Activated CD8-positive, alpha-beta memory T cell treated with anti-CD3 and anti-CD28 coated beads, Interleukin-2, amount 10 ng/mL, durations not matched to agents 7 days and 5 days (primary cell): ENCODE measurements around the gene GRB7. TPM values are rescaled to one million over a fixed set of nuclear protein-coding genes. Genes with fewer than 3 reads are reported as not detected.

Experiments used
- ATAC-seq: fragments of 150-1000 bp; cut with Tn5 transposase; one replicate; pipeline ENCODE4 v1.10.0; 2021; ENCODE audit warnings: moderate library complexity
- CTCF ChIA-PET: fragments of 350-600 bp; sonication (Branson Sonifier 250); formaldehyde crosslinking; loops from one replicate; lab custom pipeline; 2021; ENCODE audit warnings: antibody characterized with exemption; lab: Charles Lee
- DNase-seq: peaks from one replicate; pipeline ENCODE4 v3.0.0-alpha.2; 2020
- H3K27ac Mint-ChIP-seq: one replicate; pipeline ENCODE4 v1.8.0; 2021; ENCODE audit warnings: mild to moderate bottlenecking, mixed read lengths
- H3K27me3 Mint-ChIP-seq: one replicate; pipeline ENCODE4 v1.8.0; 2021; ENCODE audit warnings: mixed read lengths
- H3K36me3 Mint-ChIP-seq: one replicate; pipeline ENCODE4 v1.8.0; 2021; ENCODE audit warnings: mild to moderate bottlenecking, mixed read lengths
- H3K4me1 Mint-ChIP-seq: one replicate; pipeline ENCODE4 v1.8.0; 2021; ENCODE audit warnings: mixed read lengths
- H3K4me3 Mint-ChIP-seq: one replicate; pipeline ENCODE4 v1.8.0; 2021; ENCODE audit warnings: mild to moderate bottlenecking, moderate library complexity, mixed read lengths
- H3K9me3 Mint-ChIP-seq: one replicate; pipeline ENCODE4 v1.8.0; 2022; ENCODE audit warnings: low read depth, mixed read lengths
- total RNA-seq, 2 experiments: library from RNA; stranded (reverse); gene quantifications; one replicate each; pipeline ENCODE4 v1.2.3, GENCODE V29; 2021

Gene GRB7
- total RNA-seq, 2 experiments from 2014 or later, result 0.19 TPM; not detected in 1

GRCh38 chr17:39729280-39729851 is 8.4 kb upstream of the GRB7 start:
- Mint-ChIP-seq H3K4me1 (peaks cover 19% of the 10 kb centered on the region), H3K9me3 (no peaks in the 10 kb centered on the region), H3K27ac (peak overlapping the region; percentile 83), H3K4me3 (peak overlapping the region; percentile 88), H3K36me3 (peaks cover 4% of the 10 kb centered on the region), H3K27me3 (no peaks in the 10 kb centered on the region)
- CTCF ChIA-PET, result interaction anchor here (0.7 to 5.6 kb wide), 35 partner anchors 9 to 258 kb away, joined by 3 to 71 read pairs (median 6); partner anchors contain the start of genes ERBB2, IKZF3, PGAP3 and PNMT
- no peak for ATAC-seq
- DNase-seq, result no peak

GRCh38 chr17:39730095-39730921 is 7.4 kb upstream of the GRB7 start, which contains the start of gene MIEN1:
Gene MIEN1 (minus strand): TSS chr17:39730532. CDS start chr17:39730495, 37 bp downstream.
- Mint-ChIP-seq H3K36me3 (peaks cover 4% of the 10 kb centered on the region), H3K27ac (peak within 1 kb of the TSS; percentile 84), H3K4me3 (peak within 1 kb of the TSS; percentile 88), H3K4me1 (peaks cover 19% of the 10 kb centered on the region), H3K27me3 (no peaks in the 10 kb centered on the region), H3K9me3 (no peaks in the 10 kb centered on the region)
- CTCF ChIA-PET, result interaction anchor here (0.6 to 5.6 kb wide), 44 partner anchors 10 to 268 kb away, joined by 3 to 71 read pairs (median 5); partner anchors contain the start of genes ERBB2, IKZF3, PGAP3 and PNMT
- DNase-seq (peak; percentile 94), ATAC-seq (peak; percentile 92)

DNA sequence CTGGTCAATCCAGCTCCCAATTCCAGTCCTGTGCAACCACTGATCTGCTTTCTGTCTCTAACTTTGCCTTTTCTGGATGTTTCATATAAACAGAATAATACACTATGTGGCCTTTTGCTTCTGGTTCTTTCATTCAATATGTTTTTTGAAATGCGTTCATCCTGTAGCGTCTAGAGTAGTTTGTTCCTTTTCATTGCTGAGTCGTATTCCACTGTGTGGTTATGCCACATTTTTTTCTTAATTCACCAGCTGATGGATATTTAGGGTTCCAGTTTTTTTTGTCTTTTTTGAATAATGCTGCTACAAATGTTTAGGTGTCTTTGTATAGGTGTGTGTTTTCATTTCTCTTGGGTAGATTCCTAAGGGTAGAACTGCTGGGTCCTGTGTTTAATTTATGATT is 5.2 kb upstream of the GRB7 start:
- Mint-ChIP-seq H3K4me3 (no peak overlapping the region), H3K9me3 (no peaks in the 10 kb centered on the region), H3K36me3 (peaks cover 4% of the 10 kb centered on the region), H3K27ac (no peak overlapping the region), H3K27me3 (peaks cover 6% of the 10 kb centered on the region), H3K4me1 (peaks cover 19% of the 10 kb centered on the region)
- DNase-seq (no peak), ATAC-seq (no peak)
- CTCF ChIA-PET, result interaction anchor here (1.2 to 5.6 kb wide), 3 partner anchors 32 to 111 kb away, joined by 3 to 71 read pairs (median 6); no protein-coding TSS in a partner anchor

DNA sequence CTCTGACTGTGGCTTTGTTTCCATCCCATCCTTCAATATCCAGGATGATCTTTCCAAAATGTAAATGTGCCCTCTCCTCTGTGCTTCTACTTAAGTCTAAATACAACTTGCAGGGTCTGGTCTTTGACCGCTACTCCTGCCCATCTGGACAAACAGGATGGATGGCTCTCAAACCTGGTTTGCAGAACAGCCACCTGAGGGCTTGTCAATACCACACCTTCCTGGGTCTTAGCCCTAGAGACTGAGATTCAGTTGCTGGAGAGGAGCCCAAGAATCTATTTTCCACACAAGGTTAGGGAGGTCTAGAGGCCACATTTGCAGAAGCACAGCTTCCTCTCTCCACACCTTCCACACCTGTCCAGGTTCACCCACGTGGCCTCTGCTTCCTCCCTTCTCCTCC is 1.9 kb upstream of the GRB7 start:
- Mint-ChIP-seq H3K36me3 (no peaks in the 10 kb centered on the region), H3K27me3 (peaks cover 8% of the 10 kb centered on the region), H3K4me3 (no peak overlapping the region), H3K27ac (no peak overlapping the region), H3K4me1 (peaks cover 16% of the 10 kb centered on the region), H3K9me3 (no peaks in the 10 kb centered on the region)
- ATAC-seq (no peak), DNase-seq (no peak)
- CTCF ChIA-PET, result interaction anchor here (1.3 to 1.8 kb wide), 2 partner anchors 18 to 114 kb away, joined by 5 to 6 read pairs; no protein-coding TSS in a partner anchor

GRCh38 chr17:39736319-39737165 is 1.2 kb upstream of the GRB7 start:
- Mint-ChIP-seq H3K4me1 (peaks cover 12% of the 10 kb centered on the region), H3K27me3 (peaks cover 8% of the 10 kb centered on the region), H3K27ac (no peak overlapping the region), H3K4me3 (no peak overlapping the region), H3K9me3 (no peaks in the 10 kb centered on the region), H3K36me3 (no peaks in the 10 kb centered on the region)
- DNase-seq (no peak), ATAC-seq (no peak)
- CTCF ChIA-PET, result interaction anchor here (1.3 kb wide), 1 partner anchor 17 kb away, joined by 5 read pairs; no protein-coding TSS in a partner anchor

DNA sequence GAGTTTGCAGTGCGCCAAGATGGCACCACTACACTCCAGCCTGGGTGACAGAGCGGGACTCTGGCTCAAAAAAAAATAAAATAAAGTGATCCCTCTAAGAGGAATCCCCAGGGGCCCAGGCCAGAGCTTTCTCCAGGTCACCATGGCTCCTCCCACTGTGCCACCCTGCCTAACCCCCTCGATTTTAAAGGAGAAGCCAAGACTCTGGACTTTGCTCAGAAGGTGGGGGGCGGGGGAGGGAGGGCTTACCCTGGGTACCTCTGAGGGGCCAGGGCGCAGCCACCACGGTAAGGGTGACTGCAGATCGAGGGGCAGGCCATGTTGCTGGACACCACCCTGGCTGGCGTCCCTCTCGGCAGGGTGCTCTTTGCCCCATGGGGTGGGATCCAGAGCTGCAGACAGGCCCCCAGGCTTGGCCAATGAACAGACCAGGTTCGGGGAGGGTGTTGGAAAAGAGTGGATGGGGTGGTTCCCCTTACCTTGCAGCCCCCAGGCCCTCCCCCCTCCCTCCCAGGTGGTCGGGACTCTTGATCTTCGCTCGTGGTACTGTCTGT is 455 bp upstream of the GRB7 start:
- no peaks in the 10 kb centered on the region for H3K36me3 Mint-ChIP-seq
- ATAC-seq (no peak), DNase-seq (no peak)
- no peak overlapping the region for H3K4me3 Mint-ChIP-seq
- H3K27ac Mint-ChIP-seq, result no peak overlapping the region
- H3K9me3 Mint-ChIP-seq, result no peaks in the 10 kb centered on the region
- CTCF ChIA-PET, result interaction anchor here (1.3 kb wide), 1 partner anchor 16 kb away, joined by 5 read pairs; no protein-coding TSS in a partner anchor
- peaks cover 8% of the 10 kb centered on the region for H3K27me3 Mint-ChIP-seq
- peaks cover 12% of the 10 kb centered on the region for H3K4me1 Mint-ChIP-seq

DNA sequence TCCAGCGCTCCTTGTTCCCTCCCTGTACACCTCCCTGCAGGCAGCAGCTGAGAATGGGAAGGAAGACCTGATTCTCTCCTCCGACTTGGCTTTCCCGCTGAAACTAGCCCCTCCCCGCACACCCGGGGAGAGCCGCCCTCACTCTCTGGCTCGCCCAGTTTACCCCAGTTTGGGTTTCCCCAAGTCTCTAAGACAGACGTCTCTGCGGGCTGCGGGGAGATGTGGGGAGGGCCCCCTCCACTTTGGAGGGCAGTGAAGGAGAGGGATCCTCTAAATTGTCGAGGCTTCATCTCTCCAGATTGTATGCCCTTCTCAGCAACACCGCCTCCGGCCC is 797 bp downstream of the GRB7 start:
- Mint-ChIP-seq H3K9me3 (no peaks in the 10 kb centered on the region), H3K4me3 (no peak overlapping the region), H3K36me3 (no peaks in the 10 kb centered on the region), H3K4me1 (peaks cover 12% of the 10 kb centered on the region), H3K27me3 (peaks cover 12% of the 10 kb centered on the region), H3K27ac (no peak overlapping the region)
- CTCF ChIA-PET, result no interaction called here
- peak; percentile 74 for ATAC-seq
- peak; percentile 57 for DNase-seq

DNA sequence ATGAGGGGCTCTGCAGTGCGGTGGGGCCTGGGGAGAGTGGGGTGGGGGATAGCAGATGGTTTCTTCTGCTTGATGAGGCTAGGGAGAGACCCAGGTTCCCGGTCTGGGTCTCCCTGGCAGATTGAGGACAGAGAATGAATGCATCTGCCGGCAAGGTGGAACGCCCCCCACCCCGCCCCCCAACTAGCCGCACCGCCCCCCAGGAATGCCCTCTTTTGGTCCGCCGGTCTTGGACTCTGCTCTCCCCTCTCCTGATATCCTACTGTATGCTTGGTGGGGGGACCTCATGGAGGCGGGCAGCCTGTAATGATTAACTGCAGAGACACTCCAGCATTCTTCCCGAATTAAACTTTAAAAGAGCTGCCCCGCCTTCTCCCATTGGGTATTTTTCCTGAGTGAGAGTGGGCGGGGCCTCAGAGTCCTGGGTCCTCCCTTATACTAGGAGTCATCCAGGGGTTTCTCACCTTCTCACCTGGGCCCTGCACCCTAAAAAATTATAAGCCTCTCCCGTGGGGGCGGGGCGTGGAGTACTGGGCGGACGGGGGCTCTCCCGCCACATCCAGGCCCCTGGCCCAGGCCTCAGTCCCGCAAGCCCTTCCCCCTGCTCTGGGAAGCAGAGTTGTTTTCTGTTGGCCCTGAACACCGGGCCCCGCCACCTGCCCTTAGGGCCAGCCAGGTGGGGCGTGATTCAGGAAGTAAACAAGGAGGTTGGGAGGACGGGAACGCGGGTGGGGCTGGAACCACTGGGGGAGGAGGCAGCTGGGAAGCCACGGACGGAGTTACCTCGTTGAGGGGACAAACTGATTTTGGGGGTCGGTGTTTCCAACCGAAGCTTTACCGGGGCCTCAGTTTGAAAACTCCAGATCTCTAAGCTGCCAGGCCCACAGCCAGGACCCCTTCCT is 1.5 kb downstream of the GRB7 start:
- Mint-ChIP-seq H3K9me3 (no peaks in the 10 kb centered on the region), H3K4me3 (no peak overlapping the region)

GRCh38 chr17:39739885-39740356 is 2.2 kb downstream of the GRB7 start:
- no peak overlapping the region for H3K27ac Mint-ChIP-seq
- DNase-seq (no peak), ATAC-seq (no peak)
- peaks cover 12% of the 10 kb centered on the region for H3K4me1 Mint-ChIP-seq
- H3K9me3 Mint-ChIP-seq, result no peaks in the 10 kb centered on the region
- CTCF ChIA-PET, result interaction anchor here (1.1 kb wide), 1 partner anchor 21 kb away, joined by 3 read pairs; no protein-coding TSS in a partner anchor
- no peak overlapping the region for H3K4me3 Mint-ChIP-seq
- peaks cover 12% of the 10 kb centered on the region for H3K27me3 Mint-ChIP-seq
- no peaks in the 10 kb centered on the region for H3K36me3 Mint-ChIP-seq

More for the DNA sequence above, 1.5 kb downstream of the GRB7 start:
- H3K27me3 Mint-ChIP-seq, result peaks cover 12% of the 10 kb centered on the region
- no peaks in the 10 kb centered on the region for H3K36me3 Mint-ChIP-seq
- no peak overlapping the region for H3K27ac Mint-ChIP-seq
- CTCF ChIA-PET, result interaction anchor here (0.6 to 1.1 kb wide), 2 partner anchors 21 to 382 kb away, joined by 3 read pairs; no protein-coding TSS in a partner anchor
- H3K4me1 Mint-ChIP-seq, result peaks cover 12% of the 10 kb centered on the region
- ATAC-seq, result no peak
- DNase-seq, result no peak

GRCh38 chr17:39740357-39741111 is 2.8 kb downstream of the GRB7 start:
- Mint-ChIP-seq H3K4me1 (peaks cover 12% of the 10 kb centered on the region), H3K27ac (no peak overlapping the region), H3K9me3 (no peaks in the 10 kb centered on the region), H3K4me3 (no peak overlapping the region), H3K27me3 (peaks cover 12% of the 10 kb centered on the region), H3K36me3 (no peaks in the 10 kb centered on the region)
- CTCF ChIA-PET, result no interaction called here
- DNase-seq (peak; percentile 39), ATAC-seq (no peak)

GRCh38 chr17:39742126-39742855 is 4.6 kb downstream of the GRB7 start:
- H3K27me3 Mint-ChIP-seq, result peaks cover 6% of the 10 kb centered on the region
- CTCF ChIA-PET, result no interaction called here
- no peak overlapping the region for H3K4me3 Mint-ChIP-seq
- no peaks in the 10 kb centered on the region for H3K36me3 Mint-ChIP-seq
- no peak for DNase-seq
- no peak for ATAC-seq
- H3K27ac Mint-ChIP-seq, result no peak overlapping the region
- H3K9me3 Mint-ChIP-seq, result no peaks in the 10 kb centered on the region
- H3K4me1 Mint-ChIP-seq, result peaks cover 12% of the 10 kb centered on the region
